CD4-positive, alpha-beta T cell treated with Interleukin-4 for 4 hours (primary cell): ENCODE results near the gene PTH1R.

ENCODE experiments used
- DNase-seq: peaks from one replicate; pipeline ENCODE4 v3.0.0-alpha.2; 2020

The PTH1R gene

DNA sequence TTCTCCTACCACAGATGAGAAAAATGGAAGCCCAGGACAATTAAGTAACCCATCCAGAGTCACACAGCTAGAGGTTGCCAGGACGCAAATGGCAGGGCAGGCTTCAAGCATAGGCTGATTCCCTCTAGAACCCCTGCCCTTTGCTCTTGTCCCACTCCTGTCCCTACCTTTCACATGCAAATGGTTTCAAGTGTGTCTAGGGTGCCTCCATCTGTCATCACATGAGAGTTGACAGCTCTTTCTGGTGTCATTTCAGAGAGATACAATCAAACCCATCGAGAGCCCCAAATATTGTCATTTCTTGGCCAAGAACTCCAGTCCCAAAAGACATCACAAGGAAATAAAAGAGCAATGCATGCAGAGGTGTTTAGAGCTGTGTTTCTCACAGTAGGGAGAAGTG lies 75.3 kb downstream of the PTH1R start:
- DNase-seq = no peak
